ENCODE measurements around the gene RAB36.

The RAB36 gene

GRCh38 chr22:23193196-23193827, 48.0 kb downstream of the RAB36 start:
- Histone ChIP-seq H3K9me3 (ENCODE audit: control insufficient read depth, insufficient read depth, low read length) (no peaks in the 10 kb centered on the region), H3F3A (ENCODE audit: control insufficient read depth, insufficient read depth) (no peaks in the 10 kb centered on the region), H3K27ac (ENCODE audit: low read depth, low read length) (no peak overlapping the region), H3K36me3 (ENCODE audit: control insufficient read depth, low read length) (peaks cover 48% of the 10 kb centered on the region), H3K4me2 (ENCODE audit: low read length) (no peak overlapping the region), H3K4me1 (ENCODE audit: control insufficient read depth, low read length) (peaks cover 5% of the 10 kb centered on the region), H3K4me3 (ENCODE audit: low read length) (no peak overlapping the region), H4K20me1 (ENCODE audit: control insufficient read depth, insufficient read depth, low read depth, low read length) (peaks cover 13% of the 10 kb centered on the region; the same call in 1 of the 2 replicates), H3K27me3 (ENCODE audit: control insufficient read depth, low read length) (no peaks in the 10 kb centered on the region), H3K79me2 (ENCODE audit: control insufficient read depth, low read length) (peaks cover 99% of the 10 kb centered on the region), H3K9me2 (replicated peaks; ENCODE audit: control insufficient read depth, low read length) (no peaks in the 10 kb centered on the region)
- TF ChIP-seq EZH2phosphoT487 (IDR thresholded peaks at IDR 0.05; ENCODE audit: borderline replicate concordance, low read length): no peak
- TF ChIP-seq CTCF (IDR thresholded peaks at IDR 0.05; ENCODE audit: low read depth, low read length, poor library complexity, severe bottlenecking): no peak

DNA sequence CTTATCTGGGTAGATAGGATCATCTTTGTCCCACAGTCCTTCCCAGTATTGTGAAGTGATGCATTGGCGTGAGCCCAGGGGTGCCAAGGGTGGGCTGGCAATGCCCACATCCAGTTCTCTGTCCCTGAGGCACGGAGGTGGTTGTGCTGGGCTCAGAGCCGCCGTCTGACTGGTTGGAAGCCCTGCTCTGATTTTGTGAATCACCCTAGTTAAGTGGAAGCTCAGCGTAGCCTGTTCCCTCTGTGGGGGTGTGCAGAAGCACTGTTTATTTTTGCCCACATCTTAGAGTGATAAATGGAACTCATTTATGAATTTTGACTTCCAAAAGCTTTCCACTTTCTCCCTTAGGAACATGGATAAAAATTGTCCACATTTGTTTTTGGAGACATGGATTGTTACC, 48.6 kb downstream of the RAB36 start:
- no peaks in the 10 kb centered on the region for H3K9me2 ChIP-seq (replicated peaks; ENCODE audit: control insufficient read depth, low read length)
- TF ChIP-seq CTCF (IDR thresholded peaks at IDR 0.05; ENCODE audit: low read depth, low read length, poor library complexity, severe bottlenecking) (no peak), EZH2phosphoT487 (IDR thresholded peaks at IDR 0.05; ENCODE audit: borderline replicate concordance, low read length) (no peak)
- no peak overlapping the region for H3K27ac ChIP-seq (ENCODE audit: low read depth, low read length)
- H4K20me1 ChIP-seq (ENCODE audit: control insufficient read depth, insufficient read depth, low read depth, low read length): peaks cover 12% of the 10 kb centered on the region; the same call in 1 of the 2 replicates
- H3K9me3 ChIP-seq (ENCODE audit: control insufficient read depth, insufficient read depth, low read length): no peaks in the 10 kb centered on the region
- H3K4me1 ChIP-seq (ENCODE audit: control insufficient read depth, low read length): peaks cover 10% of the 10 kb centered on the region
- H3K27me3 ChIP-seq (ENCODE audit: control insufficient read depth, low read length): no peaks in the 10 kb centered on the region
- H3K4me3 ChIP-seq (ENCODE audit: low read length): no peak overlapping the region
- peaks cover 99% of the 10 kb centered on the region for H3K79me2 ChIP-seq (ENCODE audit: control insufficient read depth, low read length)
- peaks cover 49% of the 10 kb centered on the region for H3K36me3 ChIP-seq (ENCODE audit: control insufficient read depth, low read length)
- no peaks in the 10 kb centered on the region for H3F3A ChIP-seq (ENCODE audit: control insufficient read depth, insufficient read depth)
- H3K4me2 ChIP-seq (ENCODE audit: low read length): no peak overlapping the region

- Histone ChIP-seq H3K9me3 (ENCODE audit: control insufficient read depth, insufficient read depth, low read length) (no peaks in the 10 kb centered on the region), H3K4me3 (ENCODE audit: low read length) (no peak overlapping the region), H3K36me3 (ENCODE audit: control insufficient read depth, low read length) (peaks cover 42% of the 10 kb centered on the region), H3K79me2 (ENCODE audit: control insufficient read depth, low read length) (peaks cover 99% of the 10 kb centered on the region), H3K4me2 (ENCODE audit: low read length) (no peak overlapping the region), H3K27ac (ENCODE audit: low read depth, low read length) (no peak overlapping the region), H3K9me2 (replicated peaks; ENCODE audit: control insufficient read depth, low read length) (no peaks in the 10 kb centered on the region), H3K27me3 (ENCODE audit: control insufficient read depth, low read length) (no peaks in the 10 kb centered on the region), H4K20me1 (ENCODE audit: control insufficient read depth, insufficient read depth, low read depth, low read length) (peaks cover 7% of the 10 kb centered on the region; the same call in 1 of the 2 replicates), H3K4me1 (ENCODE audit: control insufficient read depth, low read length) (peaks cover 33% of the 10 kb centered on the region), H3F3A (ENCODE audit: control insufficient read depth, insufficient read depth) (peaks cover 4% of the 10 kb centered on the region; the same call in 1 of the 2 replicates)
- TF ChIP-seq CTCF (IDR thresholded peaks at IDR 0.05; ENCODE audit: low read depth, low read length, poor library complexity, severe bottlenecking) (no peak), EZH2phosphoT487 (IDR thresholded peaks at IDR 0.05; ENCODE audit: borderline replicate concordance, low read length) (no peak)
These were observed 50.9 kb downstream of the RAB36 start for GRCh38 chr22:23196165-23196564.
